Activated CD4-positive, CD25-positive, alpha-beta regulatory T cell treated with anti-CD3 and anti-CD28 coated beads, Interleukin-2, amount 50 U/mL, for 72 hours (primary cell): ENCODE measurements around the gene SLC17A5.
"Not testable (repeated sequence)": the region's sequence is repeated elsewhere in the genome, so short reads cannot be mapped to it uniquely, and the experiment has no call there.

Experiments used
- DNase-seq: peaks from one replicate; pipeline ENCODE4 v3.0.0; 2021

The SLC17A5 gene

GRCh38 chr6:73564578-73565345 lies 89.0 kb downstream of the SLC17A5 start:
- DNase-seq: no peak

DNA sequence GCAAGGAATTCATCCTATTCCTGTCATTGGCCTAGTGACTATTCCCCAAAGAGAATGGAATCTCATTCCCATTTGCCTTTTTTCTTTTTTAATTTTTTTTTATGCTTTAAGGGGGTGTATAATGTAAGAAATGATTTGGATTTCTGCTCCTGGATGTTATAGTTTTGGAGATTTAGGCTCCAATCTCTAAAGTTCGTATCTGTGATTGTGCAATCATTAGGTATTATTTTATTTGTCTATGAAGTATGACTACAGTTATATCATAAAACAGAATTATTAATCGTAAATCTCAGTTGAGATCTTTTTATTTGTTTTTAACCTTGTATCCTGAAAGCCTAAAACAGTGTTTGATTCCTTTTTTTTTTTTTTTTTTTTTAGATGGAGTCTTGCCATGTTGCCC lies 91.2 kb downstream of the SLC17A5 start:
- DNase-seq: no peak

- no peak for DNase-seq
Observed at GRCh38 chr6:73560853-73561407, 92.9 kb downstream of the SLC17A5 start.

DNA sequence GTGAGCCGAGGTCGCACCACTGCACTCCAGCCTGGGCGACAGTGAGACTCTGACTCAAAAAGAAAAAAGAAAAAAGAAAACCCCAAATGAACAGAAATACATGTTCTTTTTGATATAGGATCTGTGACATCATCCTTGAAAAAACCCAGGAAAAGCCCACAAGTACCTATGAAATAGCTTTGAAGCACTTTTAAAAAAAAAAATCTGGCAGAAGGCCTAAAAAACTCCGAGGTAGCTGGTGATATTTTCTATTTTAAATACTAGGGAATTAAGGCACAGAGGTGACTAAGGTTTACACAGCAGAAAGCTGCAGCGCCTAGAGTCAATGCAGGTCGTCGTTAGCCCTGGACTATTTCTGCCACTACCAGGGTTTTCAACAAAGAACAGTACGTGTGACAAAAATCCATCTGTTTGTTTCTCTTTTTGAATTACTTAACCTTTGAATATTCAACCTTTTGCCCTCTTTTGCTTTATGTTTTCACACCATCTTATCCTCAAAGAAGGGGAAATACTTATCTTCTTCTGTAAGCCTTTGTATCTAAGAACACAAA lies 93.5 kb downstream of the SLC17A5 start:
- DNase-seq: no peak

DNA sequence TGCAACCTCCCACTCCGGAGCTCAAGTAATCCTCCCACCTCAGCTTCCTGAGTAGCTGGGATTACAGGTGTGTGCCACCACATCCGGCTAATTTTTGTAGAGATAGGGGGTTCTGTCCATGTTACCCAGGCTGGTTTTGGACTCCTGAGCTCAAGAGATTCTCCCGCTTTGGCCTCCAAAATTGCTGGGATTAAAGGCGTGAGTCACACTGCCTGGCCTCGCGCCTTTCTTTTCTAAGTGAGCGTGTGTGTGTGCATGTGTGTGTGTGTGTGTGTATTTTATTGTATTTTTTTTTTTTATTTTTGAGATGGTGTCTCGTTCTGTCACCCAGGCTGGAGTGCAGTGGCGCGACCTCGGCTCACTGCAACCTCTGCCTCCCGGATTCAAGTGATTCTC lies 94.4 kb downstream of the SLC17A5 start:
- DNase-seq: not testable (repeated sequence)

GRCh38 chr6:73558624-73559398 lies 95.0 kb downstream of the SLC17A5 start:
- no peak for DNase-seq

DNA sequence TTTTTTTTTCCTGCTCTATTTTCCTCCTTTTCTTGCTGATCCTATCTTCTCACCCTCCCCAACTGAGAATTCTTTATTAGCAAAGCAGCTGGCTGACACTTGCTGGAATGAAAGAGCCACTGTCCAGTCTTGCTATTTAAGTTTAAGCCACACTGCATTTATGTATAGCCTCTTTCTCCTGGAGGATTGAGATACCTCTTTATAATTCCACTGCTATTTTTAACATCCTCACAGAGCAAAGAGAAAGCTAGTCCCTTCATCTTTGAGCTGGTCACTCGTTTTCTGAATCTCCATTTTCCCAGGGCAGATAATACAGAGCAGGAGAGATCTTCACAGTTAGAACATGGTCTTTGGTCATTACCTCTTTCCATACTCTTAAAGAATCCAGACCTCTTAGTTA lies 97.0 kb downstream of the SLC17A5 start:
- DNase-seq: no peak

GRCh38 chr6:73555380-73555949 lies 98.3 kb downstream of the SLC17A5 start:
- DNase-seq: not testable (repeated sequence)

GRCh38 chr6:73551115-73551514 lies 102.7 kb downstream of the SLC17A5 start:
- not testable (repeated sequence) for DNase-seq

- DNase-seq: no peak
Observed at GRCh38 chr6:73548458-73549446, 105.0 kb downstream of the SLC17A5 start.

DNA sequence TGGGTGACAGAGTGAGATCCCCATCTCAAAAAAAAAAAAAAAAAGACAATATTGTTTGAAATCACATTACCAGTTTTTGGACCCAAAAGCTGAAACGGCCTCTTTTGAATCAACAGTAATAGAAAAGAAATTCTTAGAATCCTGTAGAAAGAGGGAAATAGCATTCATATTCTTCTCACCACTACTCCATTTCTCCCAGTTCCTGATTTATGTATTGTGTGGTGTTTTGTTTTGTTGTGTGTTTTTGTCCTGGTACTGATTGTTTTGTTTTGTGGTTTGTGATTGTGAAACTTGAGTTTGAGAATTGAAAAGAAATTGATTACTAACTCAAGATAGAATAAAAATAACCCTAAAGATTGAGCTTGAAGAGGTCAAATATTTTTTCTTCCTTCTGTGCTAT lies 106.8 kb downstream of the SLC17A5 start:
- DNase-seq: no peak
